OCI-LY3 (cell line): ENCODE results near the gene GARS1.

Source experiments
- H2AFZ ChIP-seq: fragments of 200-600, 300-600 bp; shearing (Covaris generic); 2 replicates; pipeline ENCODE4 v1.6.0; 2014; ENCODE audit warnings: antibody characterized with exemption, low read depth, low read length
- H3K27ac ChIP-seq: fragments of 200-600, 300-600 bp; sonication (generic); 2 replicates; pipeline ENCODE4 v1.5.1; 2014; ENCODE audit warnings: mild to moderate bottlenecking, low read length, moderate library complexity, mixed read lengths
- H3K27me3 ChIP-seq: fragments of 200-600, 300-600 bp; sonication (generic); 2 replicates; pipeline ENCODE4 v1.6.1; 2014; ENCODE audit warnings: low read depth, low read length, mixed read lengths
- H3K36me3 ChIP-seq: fragments of 200-600, 300-600 bp; sonication (generic); replicated peaks from 2 replicates; pipeline ENCODE3; 2014; ENCODE audit warnings: low read depth, low read length, mixed read lengths
- H3K4me1 ChIP-seq: fragments of 300-600, 200-600 bp; sonication (generic); 2 replicates; pipeline ENCODE4 v1.6.1; 2014; ENCODE audit warnings: low read length, mixed read lengths
- H3K4me2 ChIP-seq: fragments of 200-600, 300-600 bp; sonication (generic); 2 replicates; pipeline ENCODE4 v1.6.1; 2014; ENCODE audit warnings: low read length, mixed read lengths
- H3K4me3 ChIP-seq: fragments of 300-600, 200-600 bp; sonication (generic); 2 replicates; pipeline ENCODE4 v1.5.1; 2014; ENCODE audit warnings: antibody characterized with exemption, mild to moderate bottlenecking, low read length, moderate library complexity
- H3K79me2 ChIP-seq: fragments of 300-600, 200-600 bp; shearing (Covaris generic); 2 replicates; pipeline ENCODE4 v1.6.1; 2014; ENCODE audit warnings: mild to moderate bottlenecking, low read length, mixed read lengths
- H3K9ac ChIP-seq: fragments of 300-600, 200-600 bp; shearing (Covaris generic); 2 replicates; pipeline ENCODE4 v1.6.0; 2014; ENCODE audit warnings: mild to moderate bottlenecking, low read length, moderate library complexity
- H3K9me3 ChIP-seq: fragments of 200-600, 300-600 bp; shearing (Covaris generic); 2 replicates; pipeline ENCODE4 v1.6.1; 2014; ENCODE audit warnings: low read length, mixed read lengths; ENCODE audit not compliant: insufficient read depth
- H4K20me1 ChIP-seq: fragments of 200-600, 300-600 bp; sonication (generic); 2 replicates; pipeline ENCODE4 v1.6.1; 2016; ENCODE audit warnings: low read length, mixed read lengths; ENCODE audit not compliant: insufficient read depth
- CTCF ChIP-seq: fragments of 200-600, 300-600 bp; sonication (generic); IDR thresholded peaks from 2 replicates; pipeline ENCODE4 v1.5.1; 2014; ENCODE audit warnings: antibody characterized with exemption, low read length, low read depth
- EZH2phosphoT487 ChIP-seq: fragments of 200-600 bp; shearing (Covaris generic); IDR thresholded peaks from 2 replicates; pipeline ENCODE4 v1.6.1; 2018; ENCODE audit warnings: antibody characterized with exemption, mixed run types, low read depth

Gene GARS1

GRCh38 chr7:30595436-30596013, 847 bp downstream of the GARS1 start:
- Histone ChIP-seq H3K4me3 (peak overlapping the region; percentile 98), H3K27me3 (no peaks in the 10 kb centered on the region), H3K27ac (peak overlapping the region; percentile 97), H3K36me3 (peaks cover 26% of the 10 kb centered on the region), H3K79me2 (peaks cover 58% of the 10 kb centered on the region), H3K4me2 (peak overlapping the region; percentile 76), H3K9ac (peak overlapping the region; percentile 96), H3K9me3 (no peaks in the 10 kb centered on the region), H4K20me1 (peaks cover 28% of the 10 kb centered on the region; the same call in 1 of the 2 replicates), H3K4me1 (peaks cover 10% of the 10 kb centered on the region), H2AFZ (no peak overlapping the region)
- TF ChIP-seq CTCF = no peak
- no peak for TF ChIP-seq EZH2phosphoT487

- H3K9me3 ChIP-seq = no peaks in the 10 kb centered on the region
Observed at GRCh38 chr7:30596014-30596641, 1.4 kb downstream of the GARS1 start.

GRCh38 chr7:30596721-30597120, 2.0 kb downstream of the GARS1 start:
- no peak for TF ChIP-seq CTCF
- H2AFZ ChIP-seq = no peak overlapping the region
- peaks cover 61% of the 10 kb centered on the region for H3K79me2 ChIP-seq
- H3K27ac ChIP-seq = no peak overlapping the region
- peak overlapping the region; percentile 98 for H3K4me3 ChIP-seq
- H3K36me3 ChIP-seq = peaks cover 30% of the 10 kb centered on the region
- H3K27me3 ChIP-seq = no peaks in the 10 kb centered on the region
- peak overlapping the region; percentile 76 for H3K4me2 ChIP-seq
- no peaks in the 10 kb centered on the region for H3K9me3 ChIP-seq
- peaks cover 10% of the 10 kb centered on the region for H3K4me1 ChIP-seq
- peaks cover 28% of the 10 kb centered on the region; the same call in 1 of the 2 replicates for H4K20me1 ChIP-seq
- H3K9ac ChIP-seq = peak overlapping the region; percentile 96

More at GRCh38 chr7:30596014-30596641, 1.4 kb downstream of the GARS1 start:
- H3K27me3 ChIP-seq = no peaks in the 10 kb centered on the region
- H3K4me1 ChIP-seq = peaks cover 10% of the 10 kb centered on the region
- peak overlapping the region; percentile 98 for H3K4me3 ChIP-seq
- no peak overlapping the region for H2AFZ ChIP-seq
- peak overlapping the region; percentile 96 for H3K9ac ChIP-seq
- no peak for TF ChIP-seq EZH2phosphoT487
- no peak for TF ChIP-seq CTCF
- peak overlapping the region; percentile 76 for H3K4me2 ChIP-seq
- peak overlapping the region; percentile 97 for H3K27ac ChIP-seq
- peaks cover 61% of the 10 kb centered on the region for H3K79me2 ChIP-seq
- peaks cover 28% of the 10 kb centered on the region; the same call in 1 of the 2 replicates for H4K20me1 ChIP-seq
- peaks cover 27% of the 10 kb centered on the region for H3K36me3 ChIP-seq

GRCh38 chr7:30598121-30598876, 3.6 kb downstream of the GARS1 start:
- Histone ChIP-seq H3K4me3 (no peak overlapping the region), H3K9ac (no peak overlapping the region), H3K79me2 (peaks cover 66% of the 10 kb centered on the region), H2AFZ (no peak overlapping the region), H3K36me3 (peaks cover 40% of the 10 kb centered on the region), H3K9me3 (no peaks in the 10 kb centered on the region), H4K20me1 (peaks cover 28% of the 10 kb centered on the region; the same call in 1 of the 2 replicates), H3K4me1 (peaks cover 10% of the 10 kb centered on the region), H3K27me3 (no peaks in the 10 kb centered on the region), H3K4me2 (no peak overlapping the region), H3K27ac (no peak overlapping the region)
- TF ChIP-seq CTCF = no peak
- TF ChIP-seq EZH2phosphoT487 = no peak
